Lower leg skin (tissue), 3 donors: ENCODE results near the gene STRC.
"Not testable (repeated sequence)": the region's sequence is repeated elsewhere in the genome, so short reads cannot be mapped to it uniquely, and the experiment has no call there.

ENCODE experiments used
- POLR2A ChIP-seq, 2 donors: fragments of 450-650 bp; IDR thresholded peaks; one replicate each; pipeline ENCODE4 v1.6.1; 2016 to 2017; ENCODE audit warnings: antibody characterized with exemption in 2 of 2, mild to moderate bottlenecking in 1 of 2, moderate library complexity in 1 of 2
- TF ChIP-seq, protein P1 (sequence below), 3 donors: fragments of 450-650 bp; IDR thresholded peaks; one replicate each; pipeline ENCODE4 v1.5.1; 2016; ENCODE audit warnings: antibody characterized with exemption in 3 of 3, mild to moderate bottlenecking in 3 of 3, moderate library complexity in 2 of 3

GRCh38 chr15:43589778-43590466, 28.7 kb downstream of the STRC start, which contains the start of gene PPIP5K1:
- not testable (repeated sequence) for TF ChIP-seq POLR2A (IDR thresholded peaks at IDR 0.05)
- TF ChIP-seq, protein P1, sequence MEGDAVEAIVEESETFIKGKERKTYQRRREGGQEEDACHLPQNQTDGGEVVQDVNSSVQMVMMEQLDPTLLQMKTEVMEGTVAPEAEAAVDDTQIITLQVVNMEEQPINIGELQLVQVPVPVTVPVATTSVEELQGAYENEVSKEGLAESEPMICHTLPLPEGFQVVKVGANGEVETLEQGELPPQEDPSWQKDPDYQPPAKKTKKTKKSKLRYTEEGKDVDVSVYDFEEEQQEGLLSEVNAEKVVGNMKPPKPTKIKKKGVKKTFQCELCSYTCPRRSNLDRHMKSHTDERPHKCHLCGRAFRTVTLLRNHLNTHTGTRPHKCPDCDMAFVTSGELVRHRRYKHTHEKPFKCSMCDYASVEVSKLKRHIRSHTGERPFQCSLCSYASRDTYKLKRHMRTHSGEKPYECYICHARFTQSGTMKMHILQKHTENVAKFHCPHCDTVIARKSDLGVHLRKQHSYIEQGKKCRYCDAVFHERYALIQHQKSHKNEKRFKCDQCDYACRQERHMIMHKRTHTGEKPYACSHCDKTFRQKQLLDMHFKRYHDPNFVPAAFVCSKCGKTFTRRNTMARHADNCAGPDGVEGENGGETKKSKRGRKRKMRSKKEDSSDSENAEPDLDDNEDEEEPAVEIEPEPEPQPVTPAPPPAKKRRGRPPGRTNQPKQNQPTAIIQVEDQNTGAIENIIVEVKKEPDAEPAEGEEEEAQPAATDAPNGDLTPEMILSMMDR (IDR thresholded peaks at IDR 0.05): not testable (repeated sequence)
